Keratinocyte (primary cell): ENCODE data around the gene AZIN2. TPM values are rescaled to one million over a fixed set of nuclear protein-coding genes. Genes with fewer than 3 reads are reported as not detected.

Experiments
- DNase-seq: peaks from one replicate; pipeline ENCODE4 v3.0.0-alpha.2; 2011; ENCODE audit warnings: low read depth, missing footprints, low spot score
- FAIRE-seq: peaks from 2 replicates; lab custom pipeline; 2011; peaks lifted over from hg19 to GRCh38; lab: Jason Lieb, UNC
- H2AFZ ChIP-seq: 2 replicates; pipeline ENCODE4 v1.6.0; 2012; ENCODE audit warnings: low read length, control low read depth, inconsistent platforms; ENCODE audit not compliant: control insufficient read depth
- H3K27ac ChIP-seq: 2 replicates; pipeline ENCODE4 v1.5.1; 2011; ENCODE audit warnings: low read length; ENCODE audit not compliant: control insufficient read depth, insufficient read depth
- H3K27me3 ChIP-seq: 3 replicates; pipeline ENCODE4 v1.6.0; 2011; ENCODE audit warnings: low read length; ENCODE audit not compliant: control insufficient read depth, insufficient read depth; ENCODE audit errors: extremely low read depth
- H3K36me3 ChIP-seq, 2 experiments: 2 replicates in 1 of 2; 3 replicates in 1 of 2; pipeline ENCODE4 v1.5.1; 2011; ENCODE audit warnings: low read length in 2 of 2, mild to moderate bottlenecking in 1 of 2; ENCODE audit not compliant: control insufficient read depth in 2 of 2, insufficient read depth in 2 of 2; ENCODE audit errors: extremely low read depth in 1 of 2
- H3K4me1 ChIP-seq: 3 replicates; pipeline ENCODE4 v1.5.1; 2011; ENCODE audit warnings: low read length; ENCODE audit not compliant: control insufficient read depth, insufficient read depth; ENCODE audit errors: extremely low read depth
- H3K4me2 ChIP-seq: 3 replicates; pipeline ENCODE4 v1.6.0; 2011; ENCODE audit warnings: low read depth, low read length; ENCODE audit not compliant: control insufficient read depth, insufficient read depth; ENCODE audit errors: extremely low read depth
- H3K4me3 ChIP-seq, 3 experiments: fragments of 200-600 bp in 1 of 3; sonication (generic) in 1 of 3; 2 replicates in 2 of 3; 3 replicates in 1 of 3; pipeline ENCODE4 v1.5.1; 2011 to 2016; ENCODE audit warnings: low read length in 3 of 3, mild to moderate bottlenecking in 3 of 3, control low read depth in 2 of 3, inconsistent platforms in 1 of 3, low read depth in 1 of 3, mixed read lengths in 1 of 3, mixed run types in 1 of 3, moderate library complexity in 1 of 3; ENCODE audit not compliant: control insufficient read depth in 2 of 3, insufficient read depth in 2 of 3; ENCODE audit errors: extremely low read depth in 1 of 3
- H3K79me2 ChIP-seq: 2 replicates; pipeline ENCODE4 v1.6.0; 2012; ENCODE audit warnings: low read length; ENCODE audit not compliant: control insufficient read depth, insufficient read depth
- H3K9ac ChIP-seq: 3 replicates; pipeline ENCODE4 v1.6.0; 2011; ENCODE audit warnings: low read length; ENCODE audit not compliant: control insufficient read depth, insufficient read depth; ENCODE audit errors: extremely low read depth
- H3K9me1 ChIP-seq: 3 replicates; pipeline ENCODE4 v1.6.0; 2011; ENCODE audit warnings: low read length; ENCODE audit not compliant: control insufficient read depth, insufficient read depth; ENCODE audit errors: extremely low read depth
- H3K9me3 ChIP-seq: 2 replicates; pipeline ENCODE4 v1.5.1; 2012; ENCODE audit warnings: low read depth, low read length; ENCODE audit not compliant: control insufficient read depth
- H4K20me1 ChIP-seq: 3 replicates; pipeline ENCODE4 v1.6.0; 2011; ENCODE audit warnings: low read length; ENCODE audit not compliant: control insufficient read depth, insufficient read depth; ENCODE audit errors: extremely low read depth
- CTCF ChIP-seq, 3 experiments: IDR thresholded peaks in 1 of 3; conservative IDR thresholded peaks in 1 of 3; optimal IDR thresholded peaks in 1 of 3; 2 replicates in 2 of 3; 3 replicates in 1 of 3; pipeline versions ENCODE3 to v1.5.1; 2011; ENCODE audit warnings: low read length in 3 of 3, mild to moderate bottlenecking in 3 of 3, moderate library complexity in 2 of 3, control low read depth in 1 of 3, inconsistent platforms in 1 of 3; ENCODE audit not compliant: insufficient read depth in 2 of 3; ENCODE audit errors: extremely low read depth in 1 of 3
- EZH2 ChIP-seq: IDR thresholded peaks from one replicate; pipeline ENCODE4 v1.6.1; 2012; ENCODE audit warnings: inconsistent platforms, mild to moderate bottlenecking, low read length, moderate library complexity
- dilution Hi-C: fragments of 300-500 bp; cut with MboI; formaldehyde crosslinking; loops from one replicate; pipeline ENCODE4 v1.7.0; 2020; ENCODE audit warnings: low sequenced_read_pairs; ENCODE audit not compliant: extremely low pct_ligation_motif_present
- polyA plus RNA-seq, 5 experiments: library from polyadenylated mRNA; depleted of rRNA in 3 of 5; stranded (reverse) in 3 of 5; stranded (forward) in 1 of 5; unstranded in 1 of 5; fragments of >200 nt; gene quantifications; 1 replicate in 1 of 5; 2 replicates in 3 of 5; 3 replicates in 1 of 5; pipeline versions ENCODE4 v1.2.1 to v1.2.3, GENCODE V29; 2011 to 2012; ENCODE audit warnings: missing spikeins in 2 of 5, low read depth in 1 of 5, low replicate concordance in 1 of 5

Gene AZIN2
- polyA plus RNA-seq, 1 donor (not counting 4 experiments of a cell fraction or from before 2014, with no cell fraction given), result 6.7 TPM

DNA sequence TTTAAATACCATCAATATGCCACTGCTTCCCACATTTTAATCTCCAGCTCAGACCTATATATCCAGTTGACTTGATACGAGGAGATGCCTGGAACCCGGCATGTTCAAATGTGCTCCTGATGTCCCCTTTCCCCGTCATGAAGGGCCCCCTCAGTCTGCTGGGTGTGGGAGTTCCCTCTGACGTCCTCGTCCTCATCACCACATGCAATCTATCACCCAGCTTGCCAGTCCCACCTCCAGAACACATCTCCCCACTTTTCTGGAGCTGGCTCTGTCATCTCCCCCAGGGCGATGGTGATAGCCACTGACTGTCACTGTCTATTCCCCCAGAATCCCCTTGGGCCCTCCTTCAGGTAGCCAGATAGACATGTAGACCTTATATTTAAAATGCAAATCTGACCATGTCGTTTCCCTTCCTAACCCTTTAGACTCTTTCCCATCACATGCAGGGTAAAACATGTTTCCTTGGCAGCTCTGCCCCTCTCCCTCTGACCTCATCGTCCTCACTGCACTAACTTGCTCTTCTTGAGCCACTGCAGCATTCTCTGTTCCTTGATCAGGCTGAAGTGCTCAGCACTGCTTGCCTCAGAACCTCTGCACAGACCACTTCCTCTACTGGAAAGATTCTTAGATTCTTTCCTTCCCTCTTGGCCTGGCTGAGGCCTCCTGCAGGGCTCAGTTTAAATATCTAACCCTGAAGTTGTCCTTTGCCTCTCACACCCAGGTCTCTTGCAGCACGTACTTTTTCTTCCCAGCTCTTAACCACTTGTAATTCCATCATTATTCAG is 7.4 kb downstream of the AZIN2 start:
- FAIRE-seq, result no peak
- TF ChIP-seq CTCF (optimal IDR thresholded peaks at IDR 0.05 in 1 of 3, IDR thresholded peaks at IDR 0.05 in 1 of 3, conservative IDR thresholded peaks at IDR 0.05 in 1 of 3; ENCODE audit: extremely low read depth in 1 of 3, insufficient read depth in 2 of 3, low read length in 3 of 3) (no peak), EZH2 (no peak)
- Histone ChIP-seq H3K9me3 (no peaks in the 10 kb centered on the region), H3K4me3 (no peak overlapping the region), H3K9ac (no peak overlapping the region), H3K27ac (no peak overlapping the region), H3K79me2 (no peaks in the 10 kb centered on the region), H3K4me2 (no peak overlapping the region), H3K4me1 (no peaks in the 10 kb centered on the region), H3K9me1 (no peaks in the 10 kb centered on the region), H3K27me3 (no peaks in the 10 kb centered on the region), H2AFZ (no peak overlapping the region), H3K36me3 (peaks cover 0 to 5% of the 10 kb centered on the region in 2 experiments), H4K20me1 (no peaks in the 10 kb centered on the region)
- dilution Hi-C loops, result no loop called here
- no peak for DNase-seq

DNA sequence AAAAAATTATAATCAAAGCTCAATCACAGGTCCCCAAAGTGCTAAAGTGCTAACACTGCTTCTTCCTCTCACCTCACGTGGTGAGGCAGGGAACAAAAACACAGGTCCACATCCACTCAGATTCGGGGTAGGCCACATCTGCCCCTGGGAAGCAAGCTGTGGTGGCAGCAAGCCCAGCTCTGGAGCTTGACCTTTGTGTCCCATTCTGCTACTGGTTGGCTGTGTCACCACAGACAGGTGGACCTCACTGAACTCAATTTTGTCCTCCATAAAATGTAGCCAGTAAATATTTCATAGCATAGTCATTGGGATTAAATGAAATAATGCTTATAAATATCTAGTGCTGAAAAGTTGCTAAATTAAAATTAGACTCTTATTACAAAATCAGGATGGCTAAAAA is 8.5 kb downstream of the AZIN2 start:
- Histone ChIP-seq H3K9me3 (no peaks in the 10 kb centered on the region), H2AFZ (no peak overlapping the region), H3K9ac (no peak overlapping the region), H3K9me1 (no peaks in the 10 kb centered on the region), H3K27ac (no peak overlapping the region), H3K27me3 (no peaks in the 10 kb centered on the region), H3K36me3 (peaks cover 0 to 5% of the 10 kb centered on the region in 2 experiments), H3K79me2 (no peaks in the 10 kb centered on the region), H3K4me2 (no peak overlapping the region), H3K4me3 (no peak overlapping the region), H4K20me1 (no peaks in the 10 kb centered on the region), H3K4me1 (no peaks in the 10 kb centered on the region)
- FAIRE-seq (no peak), DNase-seq (no peak)
- TF ChIP-seq EZH2 (no peak), CTCF (optimal IDR thresholded peaks at IDR 0.05 in 1 of 3, IDR thresholded peaks at IDR 0.05 in 1 of 3, conservative IDR thresholded peaks at IDR 0.05 in 1 of 3; ENCODE audit: extremely low read depth in 1 of 3, insufficient read depth in 2 of 3, low read length in 3 of 3) (no peak)
- dilution Hi-C loops, result no loop called here
